GM23248 (cell line): ENCODE measurements around the gene ZCCHC24. TPM values are rescaled to one million over a fixed set of nuclear protein-coding genes. Genes with fewer than 3 reads are reported as not detected.

Experiments used
- DNase-seq: peaks from one replicate; pipeline ENCODE4 v3.0.0-alpha.2; 2015
- H2AFZ ChIP-seq: fragments of 200-600 bp; sonication (generic); 2 replicates; pipeline ENCODE4 v1.6.1; 2016; ENCODE audit warnings: antibody characterized with exemption
- H3F3A ChIP-seq: fragments of 200-600 bp; sonication (generic); 2 replicates; pipeline ENCODE4 v1.6.1; 2016; ENCODE audit warnings: mild to moderate bottlenecking, antibody characterized with exemption, mixed run types; ENCODE audit not compliant: insufficient read depth
- H3K27ac ChIP-seq: fragments of 200-600 bp; sonication (generic); 2 replicates; pipeline ENCODE4 v1.5.1; 2016; ENCODE audit warnings: mild to moderate bottlenecking
- H3K27me3 ChIP-seq: fragments of 200-600 bp; sonication (generic); replicated peaks from 2 replicates; pipeline ENCODE4 v1.6.1; 2016; ENCODE audit warnings: mild to moderate bottlenecking; ENCODE audit not compliant: insufficient read depth
- H3K36me3 ChIP-seq: fragments of 200-600 bp; sonication (generic); 2 replicates; pipeline ENCODE4 v1.6.1; 2016; ENCODE audit warnings: low read depth, mild to moderate bottlenecking
- H3K4me1 ChIP-seq: fragments of 200-600 bp; sonication (generic); 2 replicates; pipeline ENCODE4 v1.6.1; 2016; ENCODE audit warnings: mild to moderate bottlenecking; ENCODE audit not compliant: insufficient read depth
- H3K4me2 ChIP-seq: fragments of 200-600 bp; sonication (generic); one replicate; pipeline ENCODE4 v1.6.1; 2016; ENCODE audit warnings: mild to moderate bottlenecking; ENCODE audit not compliant: unreplicated experiment
- H3K4me3 ChIP-seq: fragments of 200-600 bp; sonication (generic); 2 replicates; pipeline ENCODE4 v1.5.1; 2016; ENCODE audit warnings: mild to moderate bottlenecking
- H3K79me2 ChIP-seq: fragments of 200-600 bp; sonication (generic); 2 replicates; pipeline ENCODE4 v1.6.1; 2016; ENCODE audit warnings: mild to moderate bottlenecking; ENCODE audit not compliant: insufficient read depth
- H3K9ac ChIP-seq: fragments of 200-600 bp; sonication (generic); 2 replicates; pipeline ENCODE4 v1.6.1; 2016; ENCODE audit warnings: mild to moderate bottlenecking
- H3K9me2 ChIP-seq: fragments of 200-600 bp; sonication (generic); 2 replicates; pipeline ENCODE4 v1.6.1; 2016; ENCODE audit warnings: mixed run types, mild to moderate bottlenecking, moderate library complexity; ENCODE audit not compliant: insufficient read depth
- H3K9me3 ChIP-seq: fragments of 200-600 bp; sonication (generic); one replicate; pipeline ENCODE4 v1.6.1; 2017; ENCODE audit warnings: low read depth
- H4K20me1 ChIP-seq: fragments of 200-600 bp; sonication (generic); 2 replicates; pipeline ENCODE4 v1.6.0; 2016; ENCODE audit not compliant: insufficient read depth
- EZH2 ChIP-seq: fragments of 200-600 bp; sonication (generic); IDR thresholded peaks from 2 replicates; pipeline ENCODE4 v1.6.1; 2018; ENCODE audit warnings: antibody characterized with exemption, mild to moderate bottlenecking; ENCODE audit not compliant: insufficient read depth, poor library complexity, severe bottlenecking
- EZH2phosphoT487 ChIP-seq: fragments of 200-600 bp; sonication (generic); IDR thresholded peaks from 2 replicates; pipeline ENCODE4 v1.6.1; 2018; ENCODE audit warnings: antibody characterized with exemption, moderate library complexity, mild to moderate bottlenecking, low read depth; ENCODE audit not compliant: insufficient read depth
- WGBS, 2 experiments: methylation state at CpG; one replicate each; pipeline ENCODE4 v1.1.6; 2015 to 2017; ENCODE audit warnings: low lambda C conversion rate in 2 of 2, low coverage in 1 of 2; ENCODE audit errors: missing lambda C conversion rate in 2 of 2; 5-methylcytosine and 5-hydroxymethylcytosine counted together
- in situ Hi-C: fragments of 300-500 bp; cut with MboI; formaldehyde crosslinking; loops from 2 replicates; pipeline ENCODE4 v1.15.0; 2020
- polyA plus RNA-seq: library from polyadenylated mRNA; unstranded; fragments of >200 nt; fragmentation: Nextera tagmentation; extraction: Ambion mirVana; gene quantifications from 2 replicates; pipeline ENCODE4 v1.2.1, GENCODE V29; 2016
- total RNA-seq: library from RNA; depleted of rRNA; stranded (reverse); fragments of >200 nt; shearing (Covaris generic); gene quantifications from 2 replicates; pipeline ENCODE4 v1.2.3, GENCODE V29; 2014

The ZCCHC24 gene
- total and polyA plus RNA-seq, 2 experiments from 2014 or later: 29.3 to 30.3 TPM

DNA sequence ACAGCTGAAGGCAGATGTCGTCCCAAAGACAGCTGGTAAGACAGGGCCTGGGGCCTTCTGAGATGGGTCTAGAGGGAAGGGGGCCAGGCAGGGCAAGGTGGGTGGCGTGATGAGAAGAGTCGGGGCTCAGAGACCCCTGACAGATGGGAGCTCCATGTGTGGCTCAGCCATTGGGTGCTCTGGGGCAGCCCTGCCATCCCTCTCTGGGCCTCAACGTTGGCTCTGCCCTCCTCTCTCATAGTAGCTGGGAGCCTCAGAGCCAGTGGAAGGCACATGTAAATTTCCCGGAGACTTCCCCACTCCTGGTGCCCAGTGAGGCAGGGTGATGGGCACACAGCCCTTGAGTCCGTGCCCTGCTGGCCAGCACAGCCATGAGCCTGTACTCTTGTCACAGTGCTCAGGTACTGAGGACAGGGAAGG lies 96.3 kb downstream of the ZCCHC24 start:
- H3K4me2 ChIP-seq: peak overlapping the region; percentile 92
- peaks cover 16% of the 10 kb centered on the region for H3F3A ChIP-seq
- no peaks in the 10 kb centered on the region for H3K9me3 ChIP-seq
- H3K79me2 ChIP-seq: peaks cover 53% of the 10 kb centered on the region
- DNase-seq: no peak
- no peaks in the 10 kb centered on the region for H3K27me3 ChIP-seq
- H3K4me3 ChIP-seq: peak overlapping the region; percentile 89
- H3K27ac ChIP-seq: peak overlapping the region; percentile 81
- peaks cover 47% of the 10 kb centered on the region for H3K36me3 ChIP-seq
- H3K9me2 ChIP-seq: no peaks in the 10 kb centered on the region
- H3K4me1 ChIP-seq: peaks cover 15% of the 10 kb centered on the region
- H3K9ac ChIP-seq: peak overlapping the region; percentile 97
- WGBS, 2 experiments: 69 to 72% methylated on average over 6 of the region's 6 CpGs
- no peaks in the 10 kb centered on the region for H4K20me1 ChIP-seq
- TF ChIP-seq EZH2: no peak
- TF ChIP-seq EZH2phosphoT487: no peak
- in situ Hi-C loops: no loop called here
- H2AFZ ChIP-seq: no peak overlapping the region

DNA sequence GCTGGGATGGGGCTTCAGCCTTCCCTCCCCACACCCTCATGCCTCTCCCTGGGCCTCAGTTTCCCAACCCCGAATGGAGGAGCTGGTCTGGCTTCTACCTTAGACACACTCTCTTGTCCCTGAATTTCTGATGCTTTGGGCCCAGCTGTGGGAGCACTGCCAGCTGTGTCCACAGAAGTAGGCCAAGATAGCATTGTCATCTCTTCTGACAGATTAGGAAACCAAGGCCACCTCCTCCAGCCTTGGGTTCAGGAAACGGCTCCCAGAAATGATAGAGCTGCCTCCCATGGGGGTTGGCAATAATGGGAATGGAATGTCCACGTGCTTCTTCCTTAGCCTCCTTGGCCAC lies 96.8 kb downstream of the ZCCHC24 start:
- peak overlapping the region; percentile 97 for H3K9ac ChIP-seq
- H3K9me2 ChIP-seq: no peaks in the 10 kb centered on the region
- peaks cover 53% of the 10 kb centered on the region for H3K79me2 ChIP-seq
- H3F3A ChIP-seq: peaks cover 11% of the 10 kb centered on the region; the same call in 1 of the 2 replicates
- H3K4me2 ChIP-seq: peak overlapping the region; percentile 92
- peaks cover 15% of the 10 kb centered on the region for H3K4me1 ChIP-seq
- peak; percentile 35 for DNase-seq
- H3K4me3 ChIP-seq: peak overlapping the region; percentile 89
- H2AFZ ChIP-seq: no peak overlapping the region
- no peaks in the 10 kb centered on the region for H3K9me3 ChIP-seq
- H3K27ac ChIP-seq: peak overlapping the region; percentile 81
- in situ Hi-C loops: no loop called here
- no peaks in the 10 kb centered on the region for H3K27me3 ChIP-seq
- peaks cover 42% of the 10 kb centered on the region for H3K36me3 ChIP-seq
- TF ChIP-seq EZH2phosphoT487: no peak
- no peak for TF ChIP-seq EZH2
- WGBS, 2 experiments: 10 to 19% methylated on average over 3 of the region's 3 CpGs
- H4K20me1 ChIP-seq: no peaks in the 10 kb centered on the region

DNA sequence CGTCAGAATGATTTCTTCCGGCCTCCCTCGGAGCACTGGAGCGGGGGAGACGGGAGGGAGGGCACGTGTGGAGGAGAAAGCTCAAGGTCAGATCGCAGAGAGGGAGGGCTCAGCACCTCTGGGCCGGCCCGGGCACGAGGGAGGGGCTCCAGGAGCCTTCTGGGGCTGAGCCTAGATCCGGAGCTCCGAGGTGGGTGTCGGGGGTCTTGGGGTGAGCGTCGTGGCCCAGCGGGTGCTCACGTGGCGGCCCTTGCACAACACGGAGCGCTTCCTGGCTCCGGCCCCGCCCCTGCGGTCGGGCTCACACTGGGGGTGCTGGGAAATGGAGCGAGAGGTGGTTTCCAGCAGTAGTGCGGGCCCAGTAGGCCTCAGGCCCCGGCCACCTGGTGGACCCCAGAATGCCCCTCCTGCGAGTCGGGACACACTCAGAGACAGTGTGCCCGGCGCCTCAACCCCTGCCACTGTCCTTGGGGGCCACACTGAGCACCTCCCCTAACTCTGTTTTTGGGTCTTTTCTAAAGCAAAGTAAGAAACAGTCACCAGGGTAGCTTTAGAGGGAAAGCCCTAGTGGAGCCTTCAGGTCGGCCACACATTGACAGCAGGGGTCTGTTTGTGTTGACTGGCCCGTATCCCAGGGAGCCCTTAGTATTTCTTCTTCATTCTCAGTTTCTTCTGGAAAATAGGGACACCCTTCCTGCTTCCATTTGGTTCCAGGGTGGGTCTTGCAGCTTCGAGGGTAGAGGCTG lies 97.4 kb downstream of the ZCCHC24 start:
- no peak for TF ChIP-seq EZH2
- TF ChIP-seq EZH2phosphoT487: no peak
- peak overlapping the region; percentile 49 for H2AFZ ChIP-seq
- peak overlapping the region; percentile 92 for H3K4me2 ChIP-seq
- in situ Hi-C loops: no loop called here
- H3K9ac ChIP-seq: peak overlapping the region; percentile 97
- peaks cover 8% of the 10 kb centered on the region; the same call in 1 of the 2 replicates for H3F3A ChIP-seq
- no peaks in the 10 kb centered on the region for H3K9me2 ChIP-seq
- 2 to 4% methylated on average over 27 to 31 of the region's 34 CpGs for WGBS, 2 experiments
- no peaks in the 10 kb centered on the region for H4K20me1 ChIP-seq
- no peaks in the 10 kb centered on the region for H3K27me3 ChIP-seq
- H3K4me1 ChIP-seq: peaks cover 15% of the 10 kb centered on the region
- H3K4me3 ChIP-seq: peak overlapping the region; percentile 89
- H3K9me3 ChIP-seq: no peaks in the 10 kb centered on the region
- peaks cover 36% of the 10 kb centered on the region; the same call in 1 of the 2 replicates for H3K36me3 ChIP-seq
- H3K27ac ChIP-seq: peak overlapping the region; percentile 81
- H3K79me2 ChIP-seq: peaks cover 53% of the 10 kb centered on the region
- peak; percentile 83 for DNase-seq

DNA sequence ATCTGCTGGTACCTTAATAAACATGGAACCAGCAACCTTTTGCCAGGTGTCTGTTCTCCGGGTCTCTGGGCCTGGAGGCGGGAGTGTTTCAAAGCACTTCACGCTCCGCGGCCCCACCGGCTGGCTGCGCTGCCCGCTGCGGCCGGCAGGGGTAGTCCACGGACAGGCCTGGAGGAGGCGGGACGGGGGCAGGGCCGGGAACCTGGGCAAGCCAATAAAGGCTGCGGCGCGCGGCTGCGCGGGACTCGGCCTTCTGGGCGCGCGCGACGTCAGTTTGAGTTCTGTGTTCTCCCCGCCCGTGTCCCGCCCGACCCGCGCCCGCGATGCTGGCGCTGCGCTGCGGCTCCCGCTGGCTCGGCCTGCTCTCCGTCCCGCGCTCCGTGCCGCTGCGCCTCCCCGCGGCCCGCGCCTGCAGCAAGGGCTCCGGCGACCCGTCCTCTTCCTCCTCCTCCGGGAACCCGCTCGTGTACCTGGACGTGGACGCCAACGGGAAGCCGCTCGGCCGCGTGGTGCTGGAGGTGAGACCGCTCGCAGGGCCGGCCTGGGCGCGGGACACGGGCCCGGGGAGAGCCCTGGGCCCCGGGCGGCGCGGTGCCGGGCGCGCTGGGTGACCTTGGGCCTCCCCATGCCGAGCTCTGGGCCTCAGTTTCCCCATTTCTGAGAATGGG lies 98.1 kb downstream of the ZCCHC24 start, which contains the start of gene PPIF:
PPIF (plus strand) TSS at position 244 of the 668 bp plus-strand sequence; CDS start at position 324, 80 bp downstream.
- WGBS, 2 experiments: 1% methylated on average over 34 to 52 of the region's 77 CpGs
- H2AFZ ChIP-seq: peak within 1 kb of the TSS; percentile 49
- DNase-seq: peak; percentile 97
- H3K27ac ChIP-seq: peak within 1 kb of the TSS; percentile 81
- TF ChIP-seq EZH2phosphoT487: no peak
- no peak for TF ChIP-seq EZH2
- H4K20me1 ChIP-seq: no peaks in the 10 kb centered on the region
- peak within 1 kb of the TSS; percentile 89 for H3K4me3 ChIP-seq
- peaks cover 46% of the 10 kb centered on the region for H3K79me2 ChIP-seq
- in situ Hi-C loops: no loop called here
- H3F3A ChIP-seq: peaks cover 1% of the 10 kb centered on the region; the same call in 1 of the 2 replicates
- peaks cover 29% of the 10 kb centered on the region; the same call in 1 of the 2 replicates for H3K36me3 ChIP-seq
- H3K27me3 ChIP-seq: no peaks in the 10 kb centered on the region
- peak within 1 kb of the TSS; percentile 92 for H3K4me2 ChIP-seq
- peak within 1 kb of the TSS; percentile 97 for H3K9ac ChIP-seq
- H3K4me1 ChIP-seq: peaks cover 15% of the 10 kb centered on the region
- H3K9me3 ChIP-seq: no peaks in the 10 kb centered on the region
- no peaks in the 10 kb centered on the region for H3K9me2 ChIP-seq
